K562 (cell line): ENCODE results near the gene OR2B2. TPM values are rescaled to one million over a fixed set of nuclear protein-coding genes. Genes with fewer than 3 reads are reported as not detected.

Experiments
- CEBPB ChIP-seq: fragments of 450-650 bp; IDR thresholded peaks from 2 replicates; pipeline ENCODE4 v1.6.1; 2016; ENCODE audit warnings: missing genetic modification characterization, missing compliant biosample characterization
- CREB3 ChIP-seq: fragments of 450-650 bp; conservative IDR thresholded peaks from 2 replicates; pipeline ENCODE4 v1.6.1; 2016; ENCODE audit warnings: missing genetic modification characterization, low read depth, mild to moderate bottlenecking, missing compliant biosample characterization, moderate library complexity
- PBX2 ChIP-seq, 2 experiments: IDR thresholded peaks in 1 of 2; conservative IDR thresholded peaks in 1 of 2; 2 replicates each; pipeline ENCODE4 v1.6.1; 2016; ENCODE audit warnings: low read depth in 2 of 2, mild to moderate bottlenecking in 1 of 2, missing compliant biosample characterization in 1 of 2, missing genetic modification characterization in 1 of 2, moderate library complexity in 1 of 2
- PRMT5 ChIP-seq: sonication (generic); formaldehyde crosslinking; IDR thresholded peaks from 2 replicates; pipeline ENCODE4 v1.5.0; 2020; ENCODE audit warnings: missing genetic modification reagents
- RERE ChIP-seq: sonication (generic); formaldehyde crosslinking; IDR thresholded peaks from 2 replicates; pipeline ENCODE4 v1.8.0; 2023; ENCODE audit warnings: missing genetic modification reagents, mild to moderate bottlenecking, borderline replicate concordance
- SMARCB1 ChIP-seq: IDR thresholded peaks from 2 replicates; pipeline ENCODE4 v1.6.1; 2011; ENCODE audit warnings: improper control_type of control experiment, low read depth; ENCODE audit not compliant: insufficient read length
- ZBTB7A ChIP-seq: IDR thresholded peaks from 2 replicates; pipeline ENCODE4 v1.6.1; 2011; ENCODE audit warnings: low read depth, mild to moderate bottlenecking, low read length, moderate library complexity, borderline replicate concordance; ENCODE audit not compliant: control insufficient read depth
- ZFPM2 ChIP-seq: fragments of 250-450 bp; sonication (Bioruptor Pico); IDR thresholded peaks from 2 replicates; pipeline ENCODE4 v1.5.1; 2022; ENCODE audit warnings: mild to moderate bottlenecking
- ZNF146 ChIP-seq: IDR thresholded peaks from one replicate; pipeline ENCODE4 v1.6.1; 2018; ENCODE audit warnings: missing compliant biosample characterization; ENCODE audit not compliant: unreplicated experiment
- ZNF408 ChIP-seq: fragments of 250-450 bp; sonication (Bioruptor Pico); IDR thresholded peaks from 2 replicates; pipeline ENCODE4 v1.4.0; 2020; ENCODE audit warnings: low read depth, mild to moderate bottlenecking, moderate library complexity
- ZNF586 ChIP-seq: fragments of 450-650 bp; formaldehyde crosslinking; conservative IDR thresholded peaks from 2 replicates; pipeline ENCODE4 v1.4.0; 2020; ENCODE audit warnings: mild to moderate bottlenecking, moderate library complexity
- ZNF76 ChIP-seq: fragments of 250-450 bp; sonication (Bioruptor Pico); IDR thresholded peaks from 2 replicates; pipeline ENCODE4 v1.4.0; 2020; ENCODE audit warnings: mild to moderate bottlenecking, moderate library complexity, borderline replicate concordance
- polyA plus RNA-seq, 8 experiments: library from polyadenylated mRNA; depleted of rRNA in 4 of 8; stranded (reverse) in 5 of 8; unstranded in 3 of 8; fragments of >200 nt; fragmentation: Nextera tagmentation in 2 of 8; fragmentation: Illumina TruSeq in 1 of 8; extraction: Ambion mirVana in 2 of 8; extraction: Trizol in 1 of 8; gene quantifications; 2 replicates each; pipeline versions ENCODE4 v1.2.1 to v1.2.3, GENCODE V29; 2011 to 2014; ENCODE audit warnings: inconsistent platforms in 1 of 8, missing spikeins in 1 of 8
- total RNA-seq, 7 experiments: library from RNA; depleted of rRNA in 6 of 7; stranded (reverse); fragments of >200 nt in 6 of 7; fragmentation: Illumina TruSeq in 2 of 7; extraction: Trizol in 2 of 7; gene quantifications; 2 replicates each; pipeline versions ENCODE4 v1.2.1 to v1.2.3, GENCODE V29; 2011 to 2021; ENCODE audit warnings: low replicate concordance in 1 of 7
- TF ChIP-seq, protein P1 (sequence below): fragments of 450-650 bp; IDR thresholded peaks from 2 replicates; pipeline ENCODE4 v1.6.1; 2017; ENCODE audit warnings: antibody characterized with exemption

OR2B2 gene
- total and polyA plus RNA-seq, 9 of the 15 experiments (the other 6 are each of a cell fraction or from before 2014, with no cell fraction given): 0.24 TPM; not detected in 8

DNA sequence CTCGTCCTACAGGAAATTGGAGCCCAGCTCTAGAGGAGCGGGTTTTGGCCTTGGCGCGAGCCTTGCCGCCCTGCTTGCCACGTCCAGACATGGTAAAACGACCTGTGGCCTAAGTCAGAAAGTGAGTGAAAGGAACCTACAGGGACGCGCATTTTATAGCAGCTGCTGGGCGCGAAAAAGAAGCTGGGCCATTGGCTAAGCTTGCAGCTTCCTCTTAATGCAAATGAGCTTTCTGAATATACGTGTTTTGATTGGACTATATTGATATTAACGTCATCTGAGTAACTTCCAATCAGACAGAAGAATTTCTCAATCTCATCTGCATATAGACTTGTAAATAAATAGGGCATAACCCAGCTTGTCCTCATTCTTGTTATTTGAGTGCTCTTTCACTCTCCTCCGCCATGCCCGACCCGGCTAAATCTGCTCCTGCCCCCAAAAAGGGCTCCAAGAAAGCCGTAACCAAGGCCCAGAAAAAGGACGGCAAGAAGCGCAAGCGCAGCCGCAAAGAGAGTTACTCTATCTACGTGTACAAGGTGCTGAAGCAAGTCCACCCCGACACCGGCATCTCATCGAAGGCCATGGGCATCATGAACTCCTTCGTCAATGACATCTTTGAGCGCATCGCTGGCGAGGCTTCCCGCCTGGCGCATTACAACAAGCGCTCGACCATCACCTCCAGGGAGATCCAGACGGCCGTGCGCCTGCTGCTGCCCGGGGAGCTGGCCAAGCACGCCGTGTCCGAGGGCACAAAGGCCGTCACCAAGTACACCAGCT lies 18.9 kb downstream of the OR2B2 start (continued):
- peak; percentile 76; the same call in 1 of the 2 replicates for TF ChIP-seq RERE
- 0 out of 2 replicates have a peak, but pooled peaks have one; percentile 24 for TF ChIP-seq ZNF76 (CRISPR knock-in tag)
- no peak for TF ChIP-seq CREB3 (tag)
- peak; percentile 15; the same call in 1 of the 2 replicates for TF ChIP-seq PRMT5 (CRISPR knock-in tag)
- peak; percentile 29; the same call in 1 of the 2 replicates for TF ChIP-seq CEBPB (tag)
- no peak for TF ChIP-seq SMARCB1
- TF ChIP-seq, protein P1, sequence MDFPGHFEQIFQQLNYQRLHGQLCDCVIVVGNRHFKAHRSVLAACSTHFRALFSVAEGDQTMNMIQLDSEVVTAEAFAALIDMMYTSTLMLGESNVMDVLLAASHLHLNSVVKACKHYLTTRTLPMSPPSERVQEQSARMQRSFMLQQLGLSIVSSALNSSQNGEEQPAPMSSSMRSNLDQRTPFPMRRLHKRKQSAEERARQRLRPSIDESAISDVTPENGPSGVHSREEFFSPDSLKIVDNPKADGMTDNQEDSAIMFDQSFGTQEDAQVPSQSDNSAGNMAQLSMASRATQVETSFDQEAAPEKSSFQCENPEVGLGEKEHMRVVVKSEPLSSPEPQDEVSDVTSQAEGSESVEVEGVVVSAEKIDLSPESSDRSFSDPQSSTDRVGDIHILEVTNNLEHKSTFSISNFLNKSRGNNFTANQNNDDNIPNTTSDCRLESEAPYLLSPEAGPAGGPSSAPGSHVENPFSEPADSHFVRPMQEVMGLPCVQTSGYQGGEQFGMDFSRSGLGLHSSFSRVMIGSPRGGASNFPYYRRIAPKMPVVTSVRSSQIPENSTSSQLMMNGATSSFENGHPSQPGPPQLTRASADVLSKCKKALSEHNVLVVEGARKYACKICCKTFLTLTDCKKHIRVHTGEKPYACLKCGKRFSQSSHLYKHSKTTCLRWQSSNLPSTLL: no peak
- no peak for TF ChIP-seq ZNF408 (CRISPR knock-in tag)
- TF ChIP-seq ZFPM2 (CRISPR knock-in tag): no peak
- no peak for TF ChIP-seq ZNF586 (CRISPR knock-in tag)
- TF ChIP-seq ZNF146 (CRISPR knock-in tag): no peak
- no peak for TF ChIP-seq PBX2 (CRISPR knock-in tag; IDR thresholded peaks at IDR 0.05; ENCODE audit: low read depth)
- no peak for TF ChIP-seq PBX2 (tag; conservative IDR thresholded peaks at IDR 0.05; ENCODE audit: low read depth)
- peak; percentile 12; the same call in 1 of the 2 replicates for TF ChIP-seq ZBTB7A
